Neural cell (in vitro differentiated cells): ENCODE data around the gene MYL7.

Source experiments
- EP300 ChIP-seq: fragments of 450-650 bp; conservative IDR thresholded peaks from 2 replicates; pipeline ENCODE4 v1.6.1; 2014; ENCODE audit warnings: antibody characterized with exemption, mild to moderate bottlenecking, moderate library complexity; ENCODE audit not compliant: poor library complexity, severe bottlenecking
- EZH2 ChIP-seq: fragments of 200-600, 300-800 bp; shearing (Covaris generic), sonication (generic); IDR thresholded peaks from 2 replicates; pipeline ENCODE4 v1.6.1; 2014; ENCODE audit warnings: antibody characterized with exemption, low read length, borderline replicate concordance, mild to moderate bottlenecking; ENCODE audit not compliant: insufficient read depth, poor library complexity, severe bottlenecking
- POLR2AphosphoS5 ChIP-seq: IDR thresholded peaks from 2 replicates; pipeline ENCODE4 v1.6.1; 2012
- RAD21 ChIP-seq: fragments of 450-650 bp; conservative IDR thresholded peaks from 2 replicates; pipeline ENCODE4 v1.6.1; 2014; ENCODE audit warnings: antibody characterized with exemption, mild to moderate bottlenecking, moderate library complexity
- SMC3 ChIP-seq: fragments of 450-650 bp; conservative IDR thresholded peaks from 2 replicates; pipeline ENCODE4 v1.6.1; 2014; ENCODE audit warnings: antibody characterized with exemption, mild to moderate bottlenecking, moderate library complexity; ENCODE audit not compliant: poor library complexity
- TAF1 ChIP-seq: IDR thresholded peaks from 2 replicates; pipeline ENCODE4 v1.6.1; 2012; ENCODE audit warnings: low read depth
- TF ChIP-seq, protein P1 (sequence below): fragments of 450-650 bp; IDR thresholded peaks from 2 replicates; pipeline ENCODE4 v1.5.1; 2014; ENCODE audit warnings: antibody characterized with exemption, mild to moderate bottlenecking, moderate library complexity; ENCODE audit not compliant: poor library complexity, severe bottlenecking

DNA sequence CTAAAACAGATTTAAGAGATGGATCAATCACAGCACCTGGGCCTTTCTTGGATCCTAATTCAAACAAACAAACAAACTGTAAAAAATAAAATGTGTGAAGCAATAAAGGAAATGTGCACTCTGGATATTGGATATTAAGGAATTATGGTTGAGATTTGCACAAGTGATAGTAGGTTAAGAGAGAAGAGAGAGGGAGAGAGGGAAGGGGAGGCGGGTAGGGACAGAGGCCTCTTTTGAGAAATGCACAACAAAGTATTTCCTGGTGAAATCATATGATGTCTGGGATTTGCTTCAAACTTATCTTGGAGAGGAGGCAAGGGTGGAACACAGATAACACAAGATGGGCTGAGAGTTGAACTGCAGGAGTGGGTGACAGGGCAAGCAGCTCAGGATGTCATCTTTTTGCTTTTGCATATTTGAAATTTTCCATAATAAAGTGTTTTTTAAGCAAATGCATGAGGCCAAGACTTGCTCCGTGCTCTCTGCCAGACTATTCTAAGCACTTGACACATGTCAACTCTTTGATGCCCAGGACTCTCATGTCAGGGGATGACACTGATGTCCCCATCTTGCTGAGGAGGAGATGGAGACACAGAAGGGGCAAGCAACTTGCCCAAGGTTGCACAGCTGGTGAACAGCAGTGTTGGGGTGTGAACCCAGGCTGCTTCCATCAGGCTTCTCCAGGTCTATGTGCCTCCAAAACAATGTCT, 46.1 kb downstream of the MYL7 start:
- TF ChIP-seq, protein P1, sequence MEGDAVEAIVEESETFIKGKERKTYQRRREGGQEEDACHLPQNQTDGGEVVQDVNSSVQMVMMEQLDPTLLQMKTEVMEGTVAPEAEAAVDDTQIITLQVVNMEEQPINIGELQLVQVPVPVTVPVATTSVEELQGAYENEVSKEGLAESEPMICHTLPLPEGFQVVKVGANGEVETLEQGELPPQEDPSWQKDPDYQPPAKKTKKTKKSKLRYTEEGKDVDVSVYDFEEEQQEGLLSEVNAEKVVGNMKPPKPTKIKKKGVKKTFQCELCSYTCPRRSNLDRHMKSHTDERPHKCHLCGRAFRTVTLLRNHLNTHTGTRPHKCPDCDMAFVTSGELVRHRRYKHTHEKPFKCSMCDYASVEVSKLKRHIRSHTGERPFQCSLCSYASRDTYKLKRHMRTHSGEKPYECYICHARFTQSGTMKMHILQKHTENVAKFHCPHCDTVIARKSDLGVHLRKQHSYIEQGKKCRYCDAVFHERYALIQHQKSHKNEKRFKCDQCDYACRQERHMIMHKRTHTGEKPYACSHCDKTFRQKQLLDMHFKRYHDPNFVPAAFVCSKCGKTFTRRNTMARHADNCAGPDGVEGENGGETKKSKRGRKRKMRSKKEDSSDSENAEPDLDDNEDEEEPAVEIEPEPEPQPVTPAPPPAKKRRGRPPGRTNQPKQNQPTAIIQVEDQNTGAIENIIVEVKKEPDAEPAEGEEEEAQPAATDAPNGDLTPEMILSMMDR, result no peak
- TF ChIP-seq EZH2, result no peak
- no peak for TF ChIP-seq POLR2AphosphoS5
- TF ChIP-seq SMC3, result no peak
- TF ChIP-seq EP300, result no peak
- TF ChIP-seq RAD21, result no peak
- no peak for TF ChIP-seq TAF1
